HG03354 (cell line): ENCODE data around the gene OR1A2.
"Not testable (repeated sequence)": the region's sequence is repeated elsewhere in the genome, so short reads cannot be mapped to it uniquely, and the experiment has no call there.

ENCODE experiments used
- ATAC-seq: cut with Tn5 transposase; IDR thresholded peaks from one replicate; pipeline ENCODE4 v1.9.1; 2021; ENCODE audit warnings: mild to moderate bottlenecking; ENCODE audit not compliant: unreplicated experiment, poor library complexity, severe bottlenecking

OR1A2 gene

GRCh38 chr17:3197219-3197618 is at the start of gene OR1A2:
OR1A2 (plus strand) TSS chr17:3197519; CDS start chr17:3197519, 0 bp downstream.
- no peak for ATAC-seq

DNA sequence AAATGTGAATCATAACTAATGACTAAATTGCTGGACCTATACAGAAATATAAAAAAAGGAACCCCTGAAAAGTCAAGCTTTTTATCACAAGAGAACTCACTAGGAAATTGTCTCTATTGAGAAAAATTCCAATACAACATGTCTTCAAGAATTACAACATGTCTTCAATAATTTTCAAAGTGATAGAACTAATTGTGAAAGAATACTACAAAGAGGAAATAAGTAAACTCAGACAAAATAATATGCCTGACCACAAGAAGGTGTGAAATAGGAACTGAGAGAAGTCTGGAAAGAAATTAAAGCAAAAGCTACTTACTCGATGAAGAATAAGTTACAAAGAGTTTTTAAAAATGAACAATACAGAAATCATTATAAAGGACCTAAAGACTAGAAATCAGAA is 40.1 kb upstream of the OR1A2 start:
- no peak for ATAC-seq

- ATAC-seq: no peak
These were observed 29.7 kb upstream of the OR1A2 start for GRCh38 chr17:3167574-3167973.

- no peak for ATAC-seq
These were observed 7.4 kb upstream of the OR1A2 start for GRCh38 chr17:3189961-3190360.

DNA sequence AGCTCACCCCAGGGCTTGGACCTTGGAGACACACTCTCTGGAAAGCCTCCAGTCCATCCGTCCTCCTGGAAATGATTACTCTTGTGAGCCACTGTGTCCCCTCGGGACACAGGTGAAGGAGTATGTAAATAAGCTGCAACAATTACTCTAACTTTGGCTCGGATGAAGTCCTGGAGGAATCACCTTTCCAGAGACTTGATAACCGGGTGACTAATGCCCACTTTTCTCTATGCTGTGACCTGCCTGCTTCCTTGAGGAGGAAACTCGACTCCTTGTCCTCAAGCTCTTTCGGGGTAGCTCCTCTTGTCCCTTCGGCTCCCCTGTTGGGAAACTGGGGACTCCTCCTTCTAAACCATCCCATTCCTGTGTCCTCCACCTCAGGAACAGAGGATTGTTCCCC is 10.0 kb downstream of the OR1A2 start, which contains the start of gene OR1A1:
OR1A1 (plus strand) TSS at position 301 of the 400 bp plus-strand sequence. CDS start 7,954 bp downstream, outside the sequence.
- ATAC-seq: no peak

GRCh38 chr17:3208484-3208883 is 11.2 kb downstream of the OR1A2 start:
- no peak for ATAC-seq

DNA sequence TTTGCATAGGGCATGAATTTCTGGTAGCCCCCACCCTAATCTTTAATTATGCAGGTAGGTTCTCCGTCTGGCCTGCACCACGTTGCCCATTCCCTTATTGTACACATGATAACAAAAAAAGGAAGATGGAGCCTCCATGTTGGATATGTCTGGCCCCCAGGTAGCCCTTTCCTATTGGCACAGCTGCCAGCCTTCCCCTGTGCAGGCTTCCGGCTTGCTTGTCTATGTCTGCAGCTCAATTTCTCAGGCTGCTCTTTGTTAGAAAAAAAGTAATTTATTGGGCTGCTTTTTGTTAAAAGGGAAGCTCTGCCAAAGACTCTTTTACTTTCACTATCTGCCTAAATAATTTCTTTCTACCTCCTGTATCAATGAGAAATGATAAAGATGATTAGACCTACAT is 15.7 kb downstream of the OR1A2 start:
- ATAC-seq: no peak

DNA sequence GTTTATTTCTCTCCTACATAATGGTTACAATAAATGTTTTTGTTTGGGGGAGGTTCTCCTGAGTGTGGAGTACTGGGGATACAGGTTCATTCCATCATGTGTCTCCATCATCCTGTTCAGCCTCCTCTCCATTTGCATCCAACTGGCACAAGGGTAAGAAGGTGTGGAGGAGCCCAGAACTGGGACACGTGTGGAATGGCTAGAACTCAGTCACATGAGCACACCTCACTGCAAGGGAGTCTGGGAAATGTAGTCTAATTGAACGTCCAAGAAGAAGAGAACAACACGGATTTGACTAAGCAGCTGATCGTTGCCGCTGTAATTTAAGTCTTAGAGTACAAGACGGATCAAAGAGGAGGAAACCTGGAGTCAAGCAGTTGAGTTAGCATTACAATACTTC is 16.3 kb downstream of the OR1A2 start:
- no peak for ATAC-seq

DNA sequence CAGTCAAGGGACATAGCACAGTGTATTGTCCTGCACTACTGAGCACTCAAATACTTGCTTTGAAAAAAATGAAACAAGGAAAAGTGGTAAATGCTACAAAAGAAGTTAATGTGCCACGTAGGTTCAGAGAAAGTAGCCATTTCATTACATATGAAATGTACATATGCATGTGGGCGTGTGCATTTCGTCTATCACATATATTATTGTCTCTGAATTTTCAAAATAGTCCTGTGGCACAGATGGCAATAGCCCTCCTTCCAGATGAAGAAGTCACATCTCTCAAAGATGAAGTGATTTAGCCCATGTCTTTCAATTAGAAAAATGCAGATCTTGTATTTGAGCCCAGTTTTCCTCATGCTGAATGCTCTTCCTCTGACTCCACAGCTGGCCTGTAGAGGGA is 22.7 kb downstream of the OR1A2 start:
- ATAC-seq: not testable (repeated sequence)

DNA sequence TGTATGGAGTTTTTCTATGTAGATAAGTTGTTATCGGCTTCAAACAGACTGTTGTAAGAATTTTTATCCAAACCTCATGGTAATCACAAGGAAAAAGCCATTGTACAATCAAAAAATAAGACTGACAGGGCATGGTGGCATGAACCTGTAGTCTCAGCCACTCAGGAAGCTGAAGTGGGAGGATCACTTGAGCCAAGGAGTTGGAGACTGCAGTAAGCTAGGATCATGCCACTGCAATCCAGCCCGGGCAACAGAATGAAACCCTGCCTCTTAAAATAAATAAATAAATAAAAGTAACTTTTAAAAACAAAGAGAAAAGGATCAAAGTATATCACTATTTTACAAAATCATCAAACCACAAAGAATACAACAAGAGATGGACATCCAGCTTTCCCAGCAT is 24.5 kb downstream of the OR1A2 start:
- no peak for ATAC-seq

DNA sequence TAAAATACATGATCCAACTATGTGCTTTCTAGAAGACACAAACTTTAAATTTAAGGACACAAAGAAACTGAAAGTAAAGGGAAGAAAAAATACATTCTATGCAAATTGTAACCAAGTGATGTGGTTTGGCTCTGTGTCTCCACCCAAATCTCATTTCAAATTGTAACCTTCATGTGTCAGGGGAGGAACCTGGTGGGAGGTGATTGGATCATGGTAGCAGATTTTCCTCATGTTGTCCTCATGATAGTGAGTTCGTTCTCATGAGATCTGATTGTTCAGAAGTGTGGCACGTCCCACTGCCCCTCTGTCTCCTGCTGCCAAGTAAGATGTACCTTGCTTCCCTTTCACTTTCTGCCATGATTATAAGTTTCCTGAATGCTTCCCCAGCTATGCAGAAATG is 25.2 kb downstream of the OR1A2 start:
- ATAC-seq: no peak

GRCh38 chr17:3224721-3225352 is 27.5 kb downstream of the OR1A2 start:
- not testable (repeated sequence) for ATAC-seq

DNA sequence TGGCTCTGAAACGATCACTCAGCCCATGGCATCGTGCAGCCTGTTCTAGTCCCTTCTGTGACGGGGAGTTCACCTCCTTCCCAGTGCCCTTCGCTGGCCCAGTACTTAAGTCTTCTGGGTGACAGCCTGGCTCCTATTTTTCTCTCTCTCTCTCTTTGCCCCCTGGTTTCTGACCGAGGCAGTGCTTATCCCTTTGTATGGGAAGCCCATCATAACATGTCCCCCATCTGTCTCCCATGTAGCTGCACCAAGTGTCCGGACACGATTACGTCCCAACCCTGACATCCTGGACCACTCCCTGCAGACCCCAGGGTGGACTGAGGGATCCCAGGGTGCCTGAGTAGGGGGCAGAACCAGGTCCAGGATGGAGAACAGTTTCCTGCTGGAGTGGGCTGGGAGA is 35.0 kb downstream of the OR1A2 start:
- ATAC-seq: not testable (repeated sequence)

DNA sequence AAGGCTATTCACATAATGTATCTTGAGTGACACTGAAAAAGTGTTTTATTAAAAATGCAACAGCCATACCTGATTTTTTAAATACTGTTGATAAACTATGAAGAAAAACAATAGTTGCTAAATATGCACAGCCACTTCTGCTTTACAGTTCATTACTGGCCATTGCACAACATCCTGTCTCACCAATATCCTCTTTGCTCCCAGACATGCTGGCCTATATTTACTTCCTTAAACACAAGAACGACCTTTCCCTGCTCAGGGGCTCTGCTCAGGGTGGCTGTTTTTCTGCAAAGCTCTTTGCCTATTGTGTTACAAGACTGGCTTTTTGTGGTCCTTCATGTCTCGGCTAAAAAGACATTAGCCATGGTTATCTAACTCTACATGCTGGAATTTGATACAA is 41.4 kb downstream of the OR1A2 start:
- ATAC-seq: not testable (repeated sequence)

GRCh38 chr17:3241044-3241443 is 43.7 kb downstream of the OR1A2 start:
- not testable (repeated sequence) for ATAC-seq

- ATAC-seq: not testable (repeated sequence)
These were observed 47.5 kb downstream of the OR1A2 start for GRCh38 chr17:3244841-3245240.
